WTC11 (cell line): ENCODE measurements around the gene PDXK. TPM values are rescaled to one million over a fixed set of nuclear protein-coding genes. Genes with fewer than 3 reads are reported as not detected.
"Not testable (repeated sequence)": the region's sequence is repeated elsewhere in the genome, so short reads cannot be mapped to it uniquely, and the experiment has no call there.

Experiments used
- ATAC-seq: fragments of 200-7000 bp; cut with Tn5 transposase; 2 replicates; pipeline ENCODE4 v1.10.0; 2021; ENCODE audit warnings: mild to moderate bottlenecking, moderate library complexity
- CTCF ChIA-PET: fragments of 300-600 bp; sonication (Branson Sonifier 250); formaldehyde crosslinking; loops from one replicate; lab custom pipeline; 2021; ENCODE audit warnings: antibody characterized with exemption; lab: Charles Lee
- POLR2A ChIA-PET: fragments of 350-600 bp; sonication (Branson Sonifier 250); formaldehyde crosslinking; loops from one replicate; lab custom pipeline; 2021; ENCODE audit warnings: antibody characterized with exemption; lab: Charles Lee
- DNase-seq: peaks from one replicate; pipeline ENCODE4 v3.0.0; 2021; ENCODE audit warnings: low spot score
- H3K27ac Mint-ChIP-seq: 2 replicates; pipeline ENCODE4 v1.8.0; 2021; ENCODE audit warnings: mixed read lengths
- H3K27me3 Mint-ChIP-seq: 2 replicates; pipeline ENCODE4 v1.8.0; 2021; ENCODE audit warnings: low read depth, mild to moderate bottlenecking, moderate library complexity, mixed read lengths
- H3K36me3 Mint-ChIP-seq: 2 replicates; pipeline ENCODE4 v1.8.0; 2021; ENCODE audit warnings: mixed read lengths
- H3K4me1 Mint-ChIP-seq: 2 replicates; pipeline ENCODE4 v1.8.0; 2022; ENCODE audit warnings: mixed read lengths
- H3K4me3 Mint-ChIP-seq: 2 replicates; pipeline ENCODE4 v1.8.0; 2021; ENCODE audit warnings: mild to moderate bottlenecking, moderate library complexity, mixed read lengths
- H3K9me3 Mint-ChIP-seq: 2 replicates; pipeline ENCODE4 v1.8.0; 2021; ENCODE audit warnings: mixed read lengths
- ATF1 ChIP-seq: sonication (generic); formaldehyde crosslinking; IDR thresholded peaks from 2 replicates; pipeline ENCODE4 v1.8.1; 2023; ENCODE audit warnings: mild to moderate bottlenecking, moderate library complexity, missing genetic modification reagents
- CBFB ChIP-seq: sonication (generic); formaldehyde crosslinking; IDR thresholded peaks from 2 replicates; pipeline ENCODE4 v1.8.1; 2022; ENCODE audit warnings: mild to moderate bottlenecking, low read depth, missing genetic modification reagents
- CREM ChIP-seq: sonication (generic); formaldehyde crosslinking; IDR thresholded peaks from 2 replicates; pipeline ENCODE4 v1.8.1; 2022; ENCODE audit warnings: mild to moderate bottlenecking, missing genetic modification reagents, moderate library complexity
- ELF4 ChIP-seq: sonication (generic); formaldehyde crosslinking; IDR thresholded peaks from 2 replicates; pipeline ENCODE4 v1.8.1; 2022; ENCODE audit warnings: low read depth, mild to moderate bottlenecking, moderate library complexity, missing genetic modification reagents
- EMX1 ChIP-seq: fragments of 250-450 bp; sonication (Bioruptor Pico); IDR thresholded peaks from 2 replicates; pipeline ENCODE4 v1.8.0; 2021; ENCODE audit warnings: mild to moderate bottlenecking
- ESRRA ChIP-seq: sonication (generic); formaldehyde crosslinking; IDR thresholded peaks from 2 replicates; pipeline ENCODE4 v1.8.1; 2022; ENCODE audit warnings: mild to moderate bottlenecking, missing genetic modification reagents, borderline replicate concordance
- FOXJ3 ChIP-seq: sonication (generic); formaldehyde crosslinking; IDR thresholded peaks from 2 replicates; pipeline ENCODE4 v1.9.0; 2021; ENCODE audit warnings: missing genetic modification reagents, mild to moderate bottlenecking, borderline replicate concordance
- HMGXB4 ChIP-seq: sonication (generic); formaldehyde crosslinking; IDR thresholded peaks from 2 replicates; pipeline ENCODE4 v1.8.1; 2023; ENCODE audit warnings: mild to moderate bottlenecking, moderate library complexity, missing genetic modification reagents
- KAT7 ChIP-seq: sonication (generic); formaldehyde crosslinking; IDR thresholded peaks from 2 replicates; pipeline ENCODE4 v1.8.1; 2023; ENCODE audit warnings: missing genetic modification reagents, mild to moderate bottlenecking, borderline replicate concordance
- MAX ChIP-seq: sonication (generic); formaldehyde crosslinking; IDR thresholded peaks from 2 replicates; pipeline ENCODE4 v1.8.0; 2022; ENCODE audit warnings: mild to moderate bottlenecking, missing genetic modification reagents
- NFATC4 ChIP-seq: fragments of 250-450 bp; sonication (Bioruptor Pico); IDR thresholded peaks from 2 replicates; pipeline ENCODE4 v1.9.0; 2021; ENCODE audit warnings: mild to moderate bottlenecking
- NR1H2 ChIP-seq: sonication (generic); formaldehyde crosslinking; IDR thresholded peaks from 2 replicates; pipeline ENCODE4 v1.9.0; 2021; ENCODE audit warnings: mild to moderate bottlenecking, moderate library complexity, missing genetic modification reagents
- PRDM15 ChIP-seq: sonication (generic); formaldehyde crosslinking; IDR thresholded peaks from 2 replicates; pipeline ENCODE4 v1.8.0; 2022; ENCODE audit warnings: missing genetic modification reagents
- RELA ChIP-seq: sonication (generic); formaldehyde crosslinking; IDR thresholded peaks from 2 replicates; pipeline ENCODE4 v1.8.1; 2022; ENCODE audit warnings: missing genetic modification reagents, mild to moderate bottlenecking, borderline replicate concordance
- TCF7 ChIP-seq: sonication (generic); formaldehyde crosslinking; IDR thresholded peaks from 2 replicates; pipeline ENCODE4 v1.8.0; 2022; ENCODE audit warnings: mild to moderate bottlenecking, low read depth, missing genetic modification reagents, moderate library complexity
- ZNF121 ChIP-seq: sonication (generic); formaldehyde crosslinking; IDR thresholded peaks from 2 replicates; pipeline ENCODE4 v1.8.0; 2023; ENCODE audit warnings: missing genetic modification reagents
- ZNF219 ChIP-seq: sonication (generic); formaldehyde crosslinking; IDR thresholded peaks from 2 replicates; pipeline ENCODE4 v1.8.0; 2023; ENCODE audit warnings: missing genetic modification reagents, mild to moderate bottlenecking, borderline replicate concordance
- ZNF263 ChIP-seq: sonication (generic); formaldehyde crosslinking; IDR thresholded peaks from 2 replicates; pipeline ENCODE4 v1.8.1; 2022; ENCODE audit warnings: low read depth, mild to moderate bottlenecking, moderate library complexity, missing genetic modification reagents
- total RNA-seq: library from RNA; stranded (reverse); gene quantifications from 3 replicates; pipeline ENCODE4 v1.2.3, GENCODE V29; 2021

PDXK gene
- total RNA-seq, 1 experiment from 2014 or later, result 120 TPM

GRCh38 chr21:43699492-43699777, 19.5 kb upstream of the PDXK start:
- POLR2A ChIA-PET, result not testable (repeated sequence)

GRCh38 chr21:43699933-43700599, 18.9 kb upstream of the PDXK start:
- peaks cover 11% of the 10 kb centered on the region for H3K4me1 Mint-ChIP-seq
- POLR2A ChIA-PET, result no interaction called here
- ATAC-seq, result no peak

More at GRCh38 chr21:43699492-43699777, 19.5 kb upstream of the PDXK start:
- TF ChIP-seq ZNF121, result 0 out of 2 replicates have a peak, but pooled peaks have one; percentile 48
- TF ChIP-seq, all 79 proteins: peak for 1; not testable (repeated sequence) for 78
- peaks cover 11% of the 10 kb centered on the region for H3K4me1 Mint-ChIP-seq
- H3K36me3 Mint-ChIP-seq, DNase-seq, H3K4me3 Mint-ChIP-seq, H3K27me3 Mint-ChIP-seq, ATAC-seq, H3K9me3 Mint-ChIP-seq, CTCF ChIA-PET, H3K27ac Mint-ChIP-seq: not testable (repeated sequence)

GRCh38 chr21:43701936-43702784, 16.8 kb upstream of the PDXK start:
- Mint-ChIP-seq H3K36me3 (no peaks in the 10 kb centered on the region), H3K27me3 (no peaks in the 10 kb centered on the region), H3K27ac (no peak overlapping the region), H3K4me1 (peaks cover 11% of the 10 kb centered on the region), H3K4me3 (no peak overlapping the region), H3K9me3 (no peaks in the 10 kb centered on the region)
- no peak for DNase-seq
- POLR2A ChIA-PET, result no interaction called here
- CTCF ChIA-PET, result interaction anchor here (3.2 kb wide), 1 partner anchor 27 kb away, joined by 20 read pairs; no protein-coding TSS in a partner anchor
- ATAC-seq, result no peak
- TF ChIP-seq MAX (CRISPR knock-in tag), result no peak
- TF ChIP-seq NFATC4 (CRISPR knock-in tag), result no peak
- TF ChIP-seq ATF1 (CRISPR knock-in tag), result no peak
- no peak for TF ChIP-seq PRDM15 (CRISPR knock-in tag)
- TF ChIP-seq HMGXB4 (CRISPR knock-in tag), result no peak
- TF ChIP-seq ZNF219 (CRISPR knock-in tag), result no peak
- TF ChIP-seq CBFB (CRISPR knock-in tag), result no peak
- TF ChIP-seq ELF4, result no peak
- TF ChIP-seq ESRRA (CRISPR knock-in tag), result no peak
- no peak for TF ChIP-seq RELA (CRISPR knock-in tag)
- TF ChIP-seq ZNF263 (CRISPR knock-in tag), result no peak
- no peak for TF ChIP-seq FOXJ3 (CRISPR knock-in tag)
- no peak for TF ChIP-seq EMX1 (CRISPR knock-in tag)
- no peak for TF ChIP-seq NR1H2 (CRISPR knock-in tag)

More at GRCh38 chr21:43699933-43700599, 18.9 kb upstream of the PDXK start:
- Mint-ChIP-seq H3K9me3 (no peaks in the 10 kb centered on the region), H3K36me3 (peaks cover 10% of the 10 kb centered on the region), H3K4me3 (no peak overlapping the region), H3K27me3 (no peaks in the 10 kb centered on the region), H3K27ac (no peak overlapping the region)
- TF ChIP-seq PRDM15 (CRISPR knock-in tag) (no peak), KAT7 (CRISPR knock-in tag) (no peak), ZNF219 (CRISPR knock-in tag) (no peak), CREM (CRISPR knock-in tag) (no peak), TCF7 (no peak)
- CTCF ChIA-PET, result interaction anchor here (0.6 to 1.0 kb wide), 2 partner anchors 13 to 54 kb away, joined by 3 read pairs; no protein-coding TSS in a partner anchor
- no peak for DNase-seq
